GM11168 (cell line): Measurements from ENCODE around the gene ITPKB.
"Not testable (repeated sequence)": the region's sequence is repeated elsewhere in the genome, so short reads cannot be mapped to it uniquely, and the experiment has no call there.

Experiments
- in situ Hi-C: fragments of 300-500 bp; cut with MboI; formaldehyde crosslinking; loops from one replicate; pipeline ENCODE4 v1.12.0; 2022; ENCODE audit warnings: low sequenced_read_pairs; ENCODE audit not compliant: unreplicated experiment

ITPKB gene

DNA sequence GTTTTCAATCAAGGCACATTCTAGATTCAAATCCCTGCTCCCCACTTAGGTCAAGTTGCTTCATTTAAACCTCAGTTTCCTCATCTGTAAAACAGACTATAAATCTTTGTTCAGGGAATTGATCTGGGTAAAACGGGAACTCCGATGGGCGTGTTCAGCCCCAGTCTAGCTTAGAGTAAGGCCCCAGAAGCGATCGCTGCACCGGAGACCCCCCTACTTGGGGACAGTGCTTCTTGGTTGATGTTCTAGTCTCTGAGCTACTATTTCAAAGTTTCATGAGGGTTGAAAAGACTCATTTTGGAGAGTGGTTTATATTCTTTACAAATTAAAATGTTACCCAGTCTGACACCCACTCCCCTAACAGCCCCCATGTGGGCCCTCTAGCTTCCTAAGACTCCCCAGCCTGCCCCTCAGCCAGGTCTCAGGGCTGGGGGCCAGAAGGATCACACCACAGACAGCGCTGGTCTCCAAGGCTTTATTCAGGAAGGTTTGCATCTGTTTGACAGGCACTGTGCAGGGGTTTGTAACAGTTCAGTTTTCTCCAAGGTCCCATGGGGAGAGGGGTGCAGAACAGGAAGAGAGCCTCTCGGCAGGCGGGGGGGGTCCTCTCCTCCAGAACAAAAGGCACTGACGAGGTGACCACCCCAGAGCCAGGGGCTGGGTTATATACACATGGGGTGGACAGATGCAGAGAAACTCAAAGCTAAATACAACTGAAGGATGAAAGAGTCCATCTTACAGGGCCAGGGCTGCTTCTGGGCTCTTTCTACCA lies 107.7 kb downstream of the ITPKB start:
- in situ Hi-C loops, result loop anchor here (5.0 kb wide), 1 partner anchor 191 kb away; no protein-coding TSS in a partner anchor

GRCh38 chr1:226630592-226630991 lies 108.5 kb downstream of the ITPKB start:
- in situ Hi-C loops, result loop anchor here (5.0 kb wide), 1 partner anchor 192 kb away; no protein-coding TSS in a partner anchor

- in situ Hi-C loops, result loop anchor here (5.0 to 10.0 kb wide), 2 partner anchors 192 to 205 kb away; no protein-coding TSS in a partner anchor
Observed at GRCh38 chr1:226629896-226630550, 109.1 kb downstream of the ITPKB start.

DNA sequence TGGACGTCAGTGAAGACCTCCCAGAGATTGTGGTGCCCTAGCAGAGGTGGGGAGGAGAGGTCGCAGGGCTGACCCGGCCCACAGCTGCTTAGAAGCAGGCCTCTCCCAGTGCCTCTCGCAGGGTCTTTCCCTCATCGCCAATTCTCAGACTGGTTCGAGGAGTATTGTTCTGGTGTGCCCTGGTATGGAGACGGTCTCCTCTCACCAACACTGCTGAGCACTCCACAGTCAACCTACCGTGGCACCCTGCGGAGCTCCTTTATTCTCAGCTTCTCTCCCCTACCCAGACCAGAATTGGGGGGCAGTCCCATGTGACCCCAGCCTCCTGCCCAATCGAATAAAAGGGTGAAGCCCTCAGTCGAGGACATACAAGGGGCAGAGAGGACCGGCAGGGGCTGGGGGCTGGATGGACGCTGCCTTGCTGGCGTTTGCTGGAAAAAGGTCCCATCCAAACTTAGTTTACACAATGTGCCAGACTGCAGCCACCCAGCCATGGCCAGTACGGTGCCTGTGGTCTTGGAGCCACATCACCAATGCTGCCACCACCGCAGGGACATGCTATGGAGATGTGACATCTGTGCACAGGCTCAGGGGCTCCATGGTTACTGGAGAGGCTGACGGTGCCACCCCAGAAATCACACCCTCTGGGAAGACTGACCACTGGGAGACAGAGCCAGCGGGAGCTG lies 109.7 kb downstream of the ITPKB start:
- in situ Hi-C loops, result loop anchor here (10.0 kb wide), 1 partner anchor 205 kb away; no protein-coding TSS in a partner anchor

GRCh38 chr1:226628612-226629155 lies 110.4 kb downstream of the ITPKB start:
- in situ Hi-C loops, result loop anchor here (10.0 kb wide), 1 partner anchor 204 kb away; no protein-coding TSS in a partner anchor

- in situ Hi-C loops, result loop anchor here (10.0 kb wide), 1 partner anchor 203 kb away; no protein-coding TSS in a partner anchor
Observed at GRCh38 chr1:226627924-226628611, 111.0 kb downstream of the ITPKB start.

GRCh38 chr1:226627050-226627755 lies 111.9 kb downstream of the ITPKB start:
- in situ Hi-C loops, result loop anchor here (10.0 kb wide), 1 partner anchor 202 kb away; no protein-coding TSS in a partner anchor

GRCh38 chr1:226626577-226626956 lies 112.5 kb downstream of the ITPKB start:
- in situ Hi-C loops, result loop anchor here (10.0 kb wide), 1 partner anchor 202 kb away; no protein-coding TSS in a partner anchor

- in situ Hi-C loops, result loop anchor here (10.0 kb wide), 1 partner anchor 201 kb away; no protein-coding TSS in a partner anchor
Observed at GRCh38 chr1:226625832-226626576, 113.1 kb downstream of the ITPKB start.

- in situ Hi-C loops, result loop anchor here (10.0 kb wide), 1 partner anchor 201 kb away; no protein-coding TSS in a partner anchor
Observed at GRCh38 chr1:226625326-226625725, 113.8 kb downstream of the ITPKB start.

DNA sequence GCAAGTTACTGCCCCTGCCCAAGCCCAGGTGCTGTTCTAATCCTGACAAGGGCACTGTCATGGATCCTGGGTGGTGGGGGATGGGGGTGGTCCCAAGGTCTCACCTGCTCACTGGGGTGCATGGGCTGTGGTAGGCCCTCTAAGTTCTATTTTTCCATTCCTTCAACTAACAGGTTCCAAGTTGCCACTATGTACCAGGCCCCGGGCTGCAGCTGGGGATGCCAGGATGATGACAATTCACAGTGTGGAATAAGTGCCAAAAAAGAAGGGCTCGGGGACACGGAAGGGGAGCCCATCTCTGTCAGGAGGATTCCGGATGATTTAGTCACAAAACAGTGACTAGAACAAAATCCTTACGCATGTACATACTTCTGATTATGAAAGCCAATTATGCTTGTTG lies 114.6 kb downstream of the ITPKB start:
- in situ Hi-C loops, result loop anchor here (10.0 kb wide), 1 partner anchor 200 kb away; no protein-coding TSS in a partner anchor

DNA sequence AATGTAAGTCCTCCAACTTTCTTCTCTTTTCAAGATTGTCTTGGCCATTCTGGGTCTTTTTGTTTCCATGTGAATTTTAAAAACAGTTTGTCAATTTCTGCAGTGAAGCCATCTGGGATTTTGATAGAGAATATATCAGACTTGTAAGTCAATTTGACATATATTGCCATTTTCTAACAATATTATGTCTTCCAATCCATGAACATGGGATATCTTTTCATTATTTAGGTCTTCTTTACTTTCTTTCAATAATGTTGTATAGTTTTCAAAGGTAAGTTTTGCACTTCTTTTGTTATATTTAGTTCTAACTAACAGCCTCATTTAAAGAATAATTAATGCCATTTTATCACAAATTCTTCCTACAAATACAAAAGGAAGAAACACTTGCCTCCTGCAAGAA lies 117.1 kb downstream of the ITPKB start:
- in situ Hi-C loops, result loop anchor here (10.0 kb wide), 1 partner anchor 197 kb away; no protein-coding TSS in a partner anchor

DNA sequence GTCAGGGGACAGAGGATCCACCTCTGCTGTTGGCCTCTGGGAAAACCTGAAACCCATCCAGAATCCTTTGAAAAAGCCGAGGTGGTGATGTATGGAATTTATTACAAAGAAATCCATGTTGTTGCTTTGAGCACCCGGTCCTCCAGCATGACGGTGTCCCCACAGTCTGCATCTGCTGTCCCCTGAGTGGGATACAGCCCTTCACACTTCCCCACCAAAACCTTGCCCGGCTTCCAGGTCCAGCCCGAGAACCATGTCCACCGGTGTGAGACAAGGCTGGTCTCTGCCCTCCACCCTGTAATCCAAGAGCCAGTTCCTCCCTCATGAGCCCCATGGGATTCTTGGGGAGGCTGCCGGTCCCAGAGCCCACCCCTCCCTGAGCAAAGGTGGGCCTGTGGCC lies 120.1 kb downstream of the ITPKB start:
- in situ Hi-C loops, result no loop called here

DNA sequence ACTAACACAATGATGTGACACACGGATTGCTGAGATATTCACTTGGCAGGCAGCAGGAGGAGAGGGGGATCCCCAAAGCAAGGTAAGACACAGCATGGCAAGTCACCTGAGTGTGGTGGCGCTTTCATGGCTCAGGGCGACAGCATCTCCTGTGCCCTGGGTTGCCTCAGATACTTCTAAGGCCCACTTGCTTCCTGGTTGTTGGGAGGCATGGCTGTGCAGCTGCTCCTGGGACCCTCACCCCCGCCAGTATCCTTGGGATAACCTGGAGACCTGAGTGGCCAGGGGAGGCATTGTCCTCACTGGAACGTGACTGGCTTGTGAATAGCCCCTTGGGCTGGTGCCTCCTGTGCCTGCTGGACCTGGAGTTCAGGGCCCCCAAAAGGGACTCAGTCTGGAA lies 120.7 kb downstream of the ITPKB start:
- in situ Hi-C loops, result no loop called here

GRCh38 chr1:226617719-226618118 lies 121.4 kb downstream of the ITPKB start:
- in situ Hi-C loops, result not testable (repeated sequence)

- in situ Hi-C loops, result no loop called here
Observed at GRCh38 chr1:226617109-226617508, 122.0 kb downstream of the ITPKB start.

GRCh38 chr1:226616636-226617035 lies 122.4 kb downstream of the ITPKB start:
- in situ Hi-C loops, result no loop called here

DNA sequence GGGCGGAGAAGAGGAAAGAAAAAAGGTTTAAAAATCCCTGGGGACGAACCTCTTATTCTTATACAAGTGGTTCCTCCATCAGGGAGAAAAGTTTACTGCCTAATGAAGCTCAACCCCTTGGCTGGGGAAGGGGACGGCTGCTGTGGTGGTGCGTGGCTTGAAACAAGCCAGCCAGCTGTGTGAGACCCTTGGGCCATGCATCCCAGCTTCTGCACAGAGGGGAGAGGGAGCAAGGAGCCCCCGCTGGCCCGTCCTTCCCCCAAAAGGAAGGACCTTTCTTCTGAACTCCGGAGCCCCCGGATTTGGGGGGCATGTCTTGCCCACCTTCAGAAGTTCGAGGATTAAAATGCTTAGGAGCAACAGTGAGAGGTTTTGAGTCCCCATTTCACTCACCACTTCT lies 123.2 kb downstream of the ITPKB start:
- in situ Hi-C loops, result no loop called here
